Thyroid gland (tissue), 4 donors: ENCODE results near the gene PKD1.

ENCODE experiments used
- POLR2A ChIP-seq, 2 donors: fragments of 450-650 bp; IDR thresholded peaks; one replicate each; pipeline ENCODE4 v1.6.1; 2017; ENCODE audit warnings: antibody characterized with exemption in 2 of 2, mild to moderate bottlenecking in 2 of 2, moderate library complexity in 1 of 2
- TF ChIP-seq, protein P1 (sequence below), 6 experiments: fragments of 200-600 bp in 3 of 6; fragments of 450-650 bp in 3 of 6; sonication (generic) in 3 of 6; IDR thresholded peaks; one replicate each; pipeline ENCODE4 v1.5.1; 2016 to 2019; ENCODE audit warnings: antibody characterized with exemption in 6 of 6, mild to moderate bottlenecking in 2 of 6, inconsistent platforms in 1 of 6, moderate library complexity in 1 of 6

DNA sequence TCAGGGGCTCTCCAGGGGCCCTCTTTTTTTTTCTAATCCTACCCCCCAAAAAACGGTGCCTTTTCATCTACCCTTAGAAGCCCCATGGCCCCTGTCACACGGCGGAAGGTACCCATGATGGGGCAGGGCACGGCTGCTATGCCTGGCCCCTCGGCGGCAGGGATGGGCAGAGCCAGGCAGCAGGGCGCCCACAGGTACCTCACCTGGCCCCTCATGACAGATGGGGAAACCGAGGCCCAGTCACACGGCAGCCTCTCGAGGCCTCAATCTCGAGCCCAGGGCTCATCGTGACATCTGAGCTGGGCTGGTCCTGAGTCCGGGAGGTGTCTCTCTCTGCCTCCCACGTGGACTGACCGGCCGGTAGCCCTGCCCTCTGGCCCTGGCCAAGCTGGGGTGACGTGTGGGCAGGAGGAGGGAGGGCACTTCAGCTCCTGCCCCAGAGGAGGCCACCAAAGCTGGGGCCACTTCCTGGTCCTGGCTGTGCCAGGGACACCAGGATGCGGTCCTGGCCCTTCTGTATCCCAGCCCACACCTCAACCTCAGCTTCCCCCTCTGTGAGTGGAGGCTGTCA is 31.5 kb upstream of the PKD1 start:
- TF ChIP-seq, protein P1, sequence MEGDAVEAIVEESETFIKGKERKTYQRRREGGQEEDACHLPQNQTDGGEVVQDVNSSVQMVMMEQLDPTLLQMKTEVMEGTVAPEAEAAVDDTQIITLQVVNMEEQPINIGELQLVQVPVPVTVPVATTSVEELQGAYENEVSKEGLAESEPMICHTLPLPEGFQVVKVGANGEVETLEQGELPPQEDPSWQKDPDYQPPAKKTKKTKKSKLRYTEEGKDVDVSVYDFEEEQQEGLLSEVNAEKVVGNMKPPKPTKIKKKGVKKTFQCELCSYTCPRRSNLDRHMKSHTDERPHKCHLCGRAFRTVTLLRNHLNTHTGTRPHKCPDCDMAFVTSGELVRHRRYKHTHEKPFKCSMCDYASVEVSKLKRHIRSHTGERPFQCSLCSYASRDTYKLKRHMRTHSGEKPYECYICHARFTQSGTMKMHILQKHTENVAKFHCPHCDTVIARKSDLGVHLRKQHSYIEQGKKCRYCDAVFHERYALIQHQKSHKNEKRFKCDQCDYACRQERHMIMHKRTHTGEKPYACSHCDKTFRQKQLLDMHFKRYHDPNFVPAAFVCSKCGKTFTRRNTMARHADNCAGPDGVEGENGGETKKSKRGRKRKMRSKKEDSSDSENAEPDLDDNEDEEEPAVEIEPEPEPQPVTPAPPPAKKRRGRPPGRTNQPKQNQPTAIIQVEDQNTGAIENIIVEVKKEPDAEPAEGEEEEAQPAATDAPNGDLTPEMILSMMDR (IDR thresholded peaks at IDR 0.05), result no peak
- no peak for TF ChIP-seq POLR2A (IDR thresholded peaks at IDR 0.05)
